Activated CD8-positive, alpha-beta memory T cell treated with anti-CD3 and anti-CD28 coated beads, Interleukin-2, amount 50 U/mL, for 24 hours (primary cell): ENCODE measurements around the gene TROAP.
"Not testable (repeated sequence)": the region's sequence is repeated elsewhere in the genome, so short reads cannot be mapped to it uniquely, and the experiment has no call there.

Experiments
- DNase-seq: peaks from one replicate; pipeline ENCODE4 v3.0.0-alpha.2; 2020; ENCODE audit errors: extremely low read depth

The TROAP gene

DNA sequence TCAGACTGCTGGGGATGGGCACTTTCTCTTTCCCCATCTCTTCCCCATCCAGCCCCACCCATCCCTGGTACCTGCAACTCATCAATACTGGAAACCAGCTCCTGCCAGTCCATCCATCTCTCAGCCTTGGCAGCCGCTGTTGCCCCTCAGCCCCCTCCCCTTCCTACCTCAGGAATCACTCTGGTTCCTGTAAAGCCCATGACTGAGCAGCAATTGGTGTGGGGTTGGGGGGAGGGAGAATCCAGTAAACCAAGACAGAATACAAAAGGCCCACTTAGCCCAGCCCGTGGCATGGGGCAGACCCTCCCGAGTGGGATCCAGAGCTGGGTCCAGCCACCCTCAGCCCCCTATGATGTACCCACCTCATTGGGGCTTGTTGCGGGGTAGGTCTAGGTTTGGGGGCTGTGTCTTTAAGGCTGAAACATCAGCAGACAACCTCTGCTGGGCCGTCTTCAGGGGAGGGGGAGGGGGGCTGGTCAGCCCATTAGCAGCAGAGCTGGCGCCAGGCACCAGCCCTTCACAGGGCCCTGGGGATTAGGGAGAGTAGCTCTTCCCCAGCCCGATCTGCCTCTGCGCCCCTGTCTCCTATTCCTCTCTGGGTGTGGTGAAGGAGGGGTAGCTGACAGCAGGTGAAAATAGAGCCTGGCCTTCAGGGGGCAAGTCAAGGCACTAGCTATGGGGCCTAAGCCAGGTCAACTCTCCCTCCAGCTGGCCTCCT lies 28.8 kb upstream of the TROAP start:
- no peak for DNase-seq

DNA sequence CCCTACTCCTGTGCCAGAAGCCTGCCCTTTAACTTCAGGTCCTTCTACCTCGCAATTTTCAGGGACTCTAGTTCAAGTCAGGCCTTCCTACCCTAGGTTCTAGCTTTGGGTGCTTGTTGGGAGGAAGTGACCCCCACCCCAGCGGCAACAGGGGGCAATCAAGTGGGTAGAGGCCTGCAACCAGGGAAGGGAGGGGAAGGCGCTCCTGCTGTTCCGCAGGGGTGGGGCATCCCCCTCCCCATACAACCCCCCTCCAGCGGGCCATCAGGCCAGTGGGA lies 28.3 kb upstream of the TROAP start:
- DNase-seq, result no peak

- DNase-seq, result no peak
Observed at GRCh38 chr12:49295082-49295936, 27.7 kb upstream of the TROAP start, which contains the start of gene PRPH. TSS of gene PRPH (plus strand) at chr12:49295147. CDS start at chr12:49295201, 54 bp downstream.

GRCh38 chr12:49296034-49296835 lies 26.8 kb upstream of the TROAP start:
- peak; percentile 12 for DNase-seq

DNA sequence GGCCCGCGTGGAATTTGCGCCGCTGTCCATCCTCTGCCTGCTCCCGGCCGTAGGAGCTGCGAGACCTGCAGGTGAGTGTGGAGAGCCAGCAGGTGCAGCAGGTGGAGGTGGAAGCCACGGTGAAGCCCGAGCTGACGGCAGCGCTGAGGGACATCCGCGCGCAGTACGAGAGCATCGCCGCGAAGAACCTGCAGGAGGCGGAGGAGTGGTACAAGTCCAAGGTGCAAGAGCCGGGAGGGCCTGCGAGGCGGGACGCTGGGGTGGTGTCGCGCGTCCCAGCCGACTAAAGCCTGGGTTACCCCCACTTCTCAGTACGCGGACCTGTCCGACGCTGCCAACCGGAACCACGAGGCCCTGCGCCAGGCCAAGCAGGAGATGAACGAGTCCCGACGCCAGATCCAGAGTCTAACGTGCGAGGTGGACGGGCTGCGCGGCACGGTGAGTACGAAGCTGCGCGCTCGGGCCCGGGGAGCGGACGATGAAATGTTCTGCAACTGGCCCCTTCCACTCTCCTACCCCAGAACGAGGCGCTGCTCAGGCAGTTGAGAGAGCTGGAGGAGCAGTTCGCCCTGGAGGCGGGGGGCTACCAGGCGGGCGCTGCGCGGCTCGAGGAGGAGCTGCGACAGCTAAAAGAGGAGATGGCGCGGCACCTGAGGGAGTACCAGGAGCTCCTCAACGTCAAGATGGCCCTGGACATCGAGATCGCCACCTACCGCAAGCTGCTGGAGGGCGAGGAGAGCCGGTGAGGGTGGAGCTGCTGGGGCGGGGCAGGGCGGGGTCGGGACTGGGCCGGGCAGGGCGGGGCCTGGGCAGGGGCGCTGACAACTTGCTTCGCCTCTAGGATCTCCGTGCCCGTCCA lies 26.0 kb upstream of the TROAP start:
- no peak for DNase-seq

DNA sequence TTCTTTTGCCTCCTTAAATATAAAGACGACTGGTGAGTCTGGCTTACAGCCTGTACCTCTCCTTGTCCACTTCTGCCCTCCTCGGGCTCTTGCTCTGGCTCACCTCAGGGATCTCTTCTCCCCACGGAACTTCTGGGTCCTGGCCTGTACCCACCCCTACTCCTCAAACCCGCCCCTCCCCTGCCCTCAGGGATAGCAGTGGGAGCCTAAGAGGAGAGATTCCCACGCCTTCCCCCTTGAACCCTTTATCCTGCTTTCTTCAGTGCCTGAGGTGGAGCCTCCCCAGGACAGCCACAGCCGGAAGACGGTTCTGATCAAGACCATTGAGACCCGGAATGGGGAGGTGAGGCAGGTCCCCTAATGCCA lies 25.4 kb upstream of the TROAP start:
- DNase-seq, result no peak

- DNase-seq, result no peak
Observed at GRCh38 chr12:49298160-49298559, 24.9 kb upstream of the TROAP start.

DNA sequence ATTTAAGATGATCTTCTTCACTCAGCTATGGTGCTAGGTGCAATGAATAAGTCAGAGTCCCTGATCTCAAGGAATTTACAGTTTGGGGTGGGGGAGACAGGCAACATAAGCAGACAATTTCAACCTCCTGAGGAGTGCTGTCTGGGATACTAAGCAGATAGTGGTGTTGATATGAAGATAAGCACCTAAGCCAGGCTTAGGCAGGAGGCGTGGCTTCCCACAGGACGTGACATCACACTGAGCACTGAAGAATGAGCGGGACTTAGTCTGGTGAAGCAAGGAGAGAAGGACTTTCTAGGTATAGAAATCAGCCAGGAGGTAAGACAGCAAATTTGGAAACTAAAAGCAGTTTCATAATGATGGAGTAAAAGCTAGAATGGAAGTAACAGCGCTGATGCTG lies 21.3 kb upstream of the TROAP start:
- DNase-seq, result no peak

GRCh38 chr12:49304161-49304560 lies 18.9 kb upstream of the TROAP start:
- no peak for DNase-seq

DNA sequence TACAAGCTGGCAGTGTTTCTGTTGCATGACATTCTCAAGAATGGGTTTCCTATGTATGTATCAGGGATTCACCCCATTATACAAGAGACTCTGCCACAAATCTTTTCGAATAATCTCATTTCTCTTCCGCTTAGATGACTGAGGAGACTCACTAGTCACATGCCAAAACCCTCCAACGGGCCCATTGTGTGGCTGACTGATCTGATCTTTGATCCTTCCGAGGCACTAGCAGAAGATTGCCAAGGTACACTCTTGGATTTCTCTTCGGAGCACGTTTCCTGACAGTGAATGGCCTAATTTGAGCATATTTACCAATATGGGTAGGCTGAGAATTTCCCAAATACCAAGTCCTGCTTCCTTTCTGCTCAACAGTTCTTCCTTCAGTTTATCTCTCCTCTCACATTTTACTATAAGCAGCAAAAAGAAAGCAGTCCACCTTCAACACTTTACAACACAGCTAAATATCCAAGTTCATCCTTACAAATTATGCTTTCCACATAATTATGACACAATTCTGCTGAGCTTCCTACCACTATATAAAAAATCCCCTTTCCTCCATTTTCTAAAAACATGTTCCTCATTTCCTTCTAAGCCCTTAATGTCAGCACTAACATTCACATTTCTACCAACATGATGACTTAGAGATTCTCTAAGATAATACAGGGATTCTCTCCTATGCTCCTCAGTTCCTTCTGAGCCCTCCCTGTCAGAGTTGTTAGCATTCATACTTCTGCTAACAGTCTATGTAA lies 17.1 kb upstream of the TROAP start:
- DNase-seq, result no peak

DNA sequence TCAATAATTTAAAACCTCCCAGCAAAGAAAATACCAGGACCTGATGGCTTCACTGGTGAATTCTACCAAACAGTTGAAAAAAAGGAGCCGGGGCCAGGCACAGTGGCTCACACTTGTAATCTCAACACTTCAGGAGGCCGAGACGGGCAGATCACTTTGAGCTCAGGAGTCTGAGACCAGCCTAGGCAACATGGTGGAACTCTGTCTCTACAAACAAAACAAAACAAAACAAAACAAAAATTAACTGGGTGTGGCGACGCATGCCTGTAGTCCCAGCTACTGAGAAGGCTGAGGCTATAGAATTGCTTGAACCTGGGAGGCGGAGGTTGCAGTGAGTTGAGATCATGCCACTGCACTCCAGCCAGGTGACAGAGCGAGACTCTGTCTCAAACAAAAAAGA lies 13.7 kb upstream of the TROAP start:
- DNase-seq, result no peak

GRCh38 chr12:49310451-49311000 lies 12.5 kb upstream of the TROAP start:
- DNase-seq, result not testable (repeated sequence)

DNA sequence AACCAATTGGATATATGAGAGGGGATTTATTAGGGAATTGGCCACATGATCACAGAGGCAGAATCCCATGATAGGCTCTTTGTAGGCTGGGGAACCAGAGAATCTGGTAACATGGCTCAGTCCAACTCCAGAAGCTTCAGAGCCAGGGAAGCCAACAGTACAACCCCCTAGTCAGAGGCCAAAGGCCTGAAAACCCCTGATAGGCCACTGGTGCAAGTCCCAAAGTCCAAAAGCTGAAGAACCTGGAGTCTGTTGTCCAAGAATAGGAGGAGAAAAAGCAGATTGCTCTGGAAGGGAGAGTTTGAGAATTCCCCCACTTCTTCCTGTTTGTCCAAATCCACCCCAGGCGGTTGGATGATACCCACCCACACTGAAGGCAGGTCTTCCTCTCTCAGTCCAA lies 8.2 kb upstream of the TROAP start:
- no peak for DNase-seq

GRCh38 chr12:49317118-49317517 lies 5.9 kb upstream of the TROAP start:
- not testable (repeated sequence) for DNase-seq

GRCh38 chr12:49320411-49321103 lies 2.5 kb upstream of the TROAP start:
- DNase-seq, result not testable (repeated sequence)

- DNase-seq, result no peak
Observed at GRCh38 chr12:49322367-49322707, 718 bp upstream of the TROAP start.

DNA sequence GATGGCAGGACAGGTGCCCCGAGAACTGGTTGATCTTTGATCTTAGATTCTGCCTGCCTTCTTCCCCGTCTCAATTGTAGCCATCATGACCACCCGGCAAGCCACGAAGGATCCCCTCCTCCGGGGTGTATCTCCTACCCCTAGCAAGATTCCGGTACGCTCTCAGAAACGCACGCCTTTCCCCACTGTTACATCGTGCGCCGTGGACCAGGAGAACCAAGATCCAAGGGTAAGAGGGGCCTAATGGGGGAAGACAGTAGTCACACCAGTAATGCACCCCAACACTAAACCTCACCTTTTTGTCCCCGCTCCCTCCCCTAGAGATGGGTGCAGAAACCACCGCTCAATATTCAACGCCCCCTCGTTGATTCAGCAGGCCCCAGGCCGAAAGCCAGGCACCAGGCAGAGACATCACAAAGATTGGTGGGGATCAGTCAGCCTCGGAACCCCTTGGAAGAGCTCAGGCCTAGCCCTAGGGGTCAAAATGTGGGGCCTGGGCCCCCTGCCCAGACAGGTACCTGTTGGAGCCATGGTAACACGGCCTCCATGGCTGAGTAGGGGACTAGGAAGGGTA lies 556 bp downstream of the TROAP start:
- no peak for DNase-seq

DNA sequence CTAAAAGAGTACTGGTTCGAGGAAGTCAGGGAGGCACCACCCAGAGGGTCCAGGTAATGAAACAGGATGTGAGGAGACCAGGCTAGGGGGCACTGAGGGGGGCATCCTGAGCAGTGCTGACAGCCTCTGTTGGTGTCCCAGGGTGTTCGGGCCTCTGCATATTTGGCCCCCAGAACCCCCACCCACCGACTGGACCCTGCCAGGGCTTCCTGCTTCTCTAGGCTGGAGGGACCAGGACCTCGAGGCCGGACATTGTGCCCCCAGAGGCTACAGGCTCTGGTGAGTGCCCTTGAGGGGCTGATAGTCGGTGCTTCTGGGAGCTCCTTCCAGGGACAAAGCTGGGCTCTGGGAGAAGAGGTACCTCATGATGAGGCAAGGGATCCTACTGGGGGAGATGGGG lies 2.6 kb downstream of the TROAP start:
- DNase-seq, result no peak

GRCh38 chr12:49327368-49327767 lies 4.3 kb downstream of the TROAP start:
- DNase-seq, result no peak

- DNase-seq, result no peak
Observed at GRCh38 chr12:49327887-49328286, 4.8 kb downstream of the TROAP start.
